HG03025 (cell line): Measurements from ENCODE around the gene CTDSPL.

Experiments used
- ATAC-seq: cut with Tn5 transposase; IDR thresholded peaks from one replicate; pipeline ENCODE4 v1.9.1; 2021; ENCODE audit warnings: mild to moderate bottlenecking, moderate library complexity; ENCODE audit not compliant: unreplicated experiment, low FRiP score

CTDSPL gene

DNA sequence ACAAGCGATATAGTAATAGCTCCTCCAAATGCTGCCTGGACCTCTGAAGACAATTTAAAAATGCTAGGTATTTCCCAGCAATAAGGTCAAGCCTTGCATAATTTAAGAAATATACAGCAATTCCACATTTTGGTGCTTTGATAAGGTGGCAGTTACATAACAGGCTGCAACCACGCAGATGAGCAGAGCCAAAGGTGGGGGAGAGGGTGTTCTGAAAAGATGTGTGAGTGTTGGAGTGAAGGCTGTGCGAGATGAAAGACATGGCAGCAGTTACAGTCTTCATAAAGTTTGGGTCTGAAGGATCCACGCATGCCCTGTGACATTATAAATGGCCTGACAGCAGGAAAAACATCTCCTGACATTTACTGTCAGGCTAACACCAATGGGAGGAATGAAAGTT lies 26.1 kb downstream of the CTDSPL start:
- no peak for ATAC-seq

GRCh38 chr3:37888421-37888820 lies 26.7 kb downstream of the CTDSPL start:
- ATAC-seq: no peak

GRCh38 chr3:37890522-37890921 lies 28.8 kb downstream of the CTDSPL start:
- ATAC-seq: no peak

GRCh38 chr3:37891227-37891626 lies 29.5 kb downstream of the CTDSPL start:
- peak; percentile 71 for ATAC-seq

- ATAC-seq: no peak
Measured at GRCh38 chr3:37892927-37893600, 31.4 kb downstream of the CTDSPL start.

DNA sequence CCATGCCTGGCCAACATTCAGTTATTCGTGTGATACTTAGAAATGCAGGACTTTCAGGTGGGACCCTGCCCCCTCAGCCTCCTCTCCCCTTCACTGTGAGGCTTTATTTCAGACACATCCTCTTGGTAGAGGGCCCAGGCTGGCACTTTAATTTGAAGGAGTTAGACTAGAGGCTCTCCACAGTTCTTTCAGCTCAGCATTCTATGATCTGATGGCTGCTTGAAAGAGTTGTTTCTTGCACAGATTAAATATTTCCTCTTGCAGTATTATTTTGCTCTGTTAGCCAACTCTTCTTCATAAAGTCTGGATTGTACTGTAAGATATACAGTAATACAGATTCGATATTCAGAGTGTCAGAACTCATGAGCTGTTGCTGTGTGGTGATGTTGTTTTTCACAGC lies 35.1 kb downstream of the CTDSPL start:
- ATAC-seq: no peak

DNA sequence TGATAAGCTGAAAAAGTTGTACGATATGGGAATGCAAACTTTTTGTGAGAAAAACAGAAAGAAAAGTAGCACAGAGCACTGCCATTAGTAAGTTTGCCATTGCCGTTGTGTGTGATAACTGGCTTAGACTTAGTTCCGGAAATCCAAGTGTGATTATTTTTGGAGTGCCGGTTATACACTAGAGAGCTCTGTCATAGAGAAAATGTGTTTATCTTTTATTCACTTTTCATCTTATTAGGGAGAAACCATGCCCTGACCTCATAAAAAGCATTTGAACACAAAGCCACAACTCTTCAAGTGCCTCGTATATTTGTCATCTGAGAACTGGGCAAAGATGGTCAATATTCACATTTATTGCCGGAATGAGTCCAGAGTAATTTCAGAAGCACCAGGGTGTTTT lies 36.1 kb downstream of the CTDSPL start:
- ATAC-seq: no peak

GRCh38 chr3:37898424-37898823 lies 36.7 kb downstream of the CTDSPL start:
- no peak for ATAC-seq

DNA sequence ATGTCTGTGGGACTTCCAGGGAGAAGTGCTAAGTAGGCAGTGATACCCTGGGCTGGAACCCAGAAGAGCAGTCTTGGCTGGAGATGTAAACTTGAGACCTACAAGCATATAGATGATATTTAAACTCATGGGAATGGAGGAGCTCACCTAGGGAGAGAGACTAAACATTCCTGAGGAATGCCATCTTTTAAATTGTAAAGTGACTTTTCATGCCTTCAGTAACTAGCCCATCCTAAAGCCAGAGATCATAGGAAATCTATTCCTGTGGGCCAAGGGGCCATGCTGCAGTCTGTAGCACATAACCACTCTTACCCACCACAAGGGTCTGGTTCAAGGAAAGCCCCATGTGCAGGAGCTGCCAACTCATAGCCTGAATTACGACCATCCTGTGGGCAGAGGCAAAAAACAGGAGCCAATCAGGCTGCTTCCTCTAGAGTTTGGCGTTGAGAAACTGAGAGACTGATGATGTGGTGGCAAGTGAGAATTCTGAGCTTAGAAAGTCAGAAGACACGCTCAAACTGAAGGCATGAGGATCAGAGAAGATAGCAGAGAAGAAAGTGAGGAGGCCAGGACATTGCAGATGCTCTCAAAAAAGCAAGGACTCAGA lies 37.5 kb downstream of the CTDSPL start:
- ATAC-seq: no peak

DNA sequence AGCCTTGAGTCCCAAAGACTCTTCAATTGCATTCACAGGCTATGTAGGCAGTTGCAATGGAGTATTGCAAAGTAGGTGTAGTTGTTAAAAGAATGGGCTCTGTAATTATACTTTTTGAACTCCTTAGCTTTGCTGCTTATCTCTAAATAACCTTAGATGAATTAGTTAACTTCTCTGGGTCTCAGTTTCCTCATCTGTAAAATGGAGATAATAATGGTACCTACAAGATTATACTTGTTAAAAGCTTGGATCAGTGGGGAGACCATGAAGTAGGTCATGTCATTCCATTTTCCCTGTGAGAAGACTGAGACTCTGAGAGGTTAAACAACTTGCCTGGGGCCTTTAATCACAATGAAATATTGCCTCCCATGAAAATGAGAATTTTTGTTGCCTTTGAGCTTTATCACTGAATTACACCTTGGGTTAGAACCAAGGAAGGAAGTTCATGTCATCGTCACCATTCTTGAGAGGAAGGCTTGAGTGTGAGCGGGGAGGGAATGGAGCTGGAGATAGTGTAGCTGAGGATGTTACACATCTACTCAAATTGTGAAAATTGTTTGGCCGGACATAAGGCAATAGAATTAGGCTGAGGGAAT lies 38.1 kb downstream of the CTDSPL start:
- no peak for ATAC-seq

- no peak for ATAC-seq
Measured at GRCh38 chr3:37901721-37902120, 40.0 kb downstream of the CTDSPL start.

DNA sequence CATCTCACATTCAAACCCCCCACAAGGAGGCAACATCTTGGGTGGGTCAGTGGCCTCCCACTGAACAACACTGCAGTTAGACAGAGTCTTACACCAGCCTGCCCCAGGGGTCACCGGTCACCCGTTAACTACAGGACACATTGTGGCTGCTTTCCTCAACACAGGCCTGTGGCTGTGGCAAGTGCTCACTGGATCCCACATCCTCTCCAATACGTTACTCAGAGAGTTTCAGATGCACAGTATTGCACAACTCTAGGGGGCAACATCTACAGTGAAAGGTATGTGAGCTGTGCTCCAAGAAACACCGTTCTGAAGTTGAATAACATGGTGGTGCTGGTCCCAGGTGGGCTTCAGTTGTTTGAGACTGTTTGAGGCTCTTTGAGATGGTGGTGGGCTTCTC lies 41.0 kb downstream of the CTDSPL start:
- ATAC-seq: no peak

GRCh38 chr3:37903320-37903719 lies 41.6 kb downstream of the CTDSPL start:
- no peak for ATAC-seq

- no peak for ATAC-seq
Measured at GRCh38 chr3:37903734-37904133, 42.1 kb downstream of the CTDSPL start.

GRCh38 chr3:37904601-37905000 lies 42.9 kb downstream of the CTDSPL start:
- no peak for ATAC-seq

DNA sequence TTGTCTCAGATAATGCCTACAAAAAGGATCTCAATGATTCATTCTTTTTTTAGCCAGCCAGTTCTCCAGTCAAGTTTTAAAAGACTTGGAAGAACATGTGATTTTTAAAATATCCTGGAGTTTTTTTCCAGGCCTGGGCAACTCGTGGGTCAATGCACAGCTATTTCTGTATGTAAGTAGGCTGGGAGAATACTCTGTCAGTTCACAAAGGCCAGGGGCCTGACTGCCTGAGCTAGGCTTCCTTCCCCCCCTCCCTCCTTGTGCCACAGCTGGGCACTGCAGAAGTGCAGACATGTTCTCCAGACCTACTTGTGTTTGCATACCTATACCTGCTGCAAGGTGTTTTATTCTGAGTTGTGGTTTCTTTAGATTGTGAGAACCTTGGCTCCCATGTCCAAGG lies 43.7 kb downstream of the CTDSPL start:
- ATAC-seq: no peak

- no peak for ATAC-seq
Measured at GRCh38 chr3:37905987-37906674, 44.5 kb downstream of the CTDSPL start.

- no peak for ATAC-seq
Measured at GRCh38 chr3:37906734-37907282, 45.1 kb downstream of the CTDSPL start.

DNA sequence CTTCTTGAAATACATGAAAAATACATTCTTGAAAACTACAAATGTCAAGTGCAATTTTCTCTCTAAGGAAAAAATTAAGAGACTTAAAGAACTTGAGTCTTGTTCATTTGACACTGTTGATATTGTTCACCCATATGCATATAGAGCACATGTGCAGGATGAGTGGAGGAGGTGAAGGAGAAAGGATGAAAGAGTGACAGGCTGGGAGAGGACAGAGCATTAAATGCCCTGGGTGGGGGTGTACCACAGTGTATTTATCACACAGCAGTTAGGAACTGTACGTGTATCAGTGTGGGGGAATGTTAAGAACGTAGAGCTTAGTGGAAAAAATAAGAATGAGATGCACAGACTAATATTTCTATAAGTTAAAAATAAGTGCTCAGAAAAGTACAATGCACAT lies 45.7 kb downstream of the CTDSPL start:
- ATAC-seq: no peak

- peak; percentile 94 for ATAC-seq
Measured at GRCh38 chr3:37907906-37908305, 46.2 kb downstream of the CTDSPL start.
